ENCODE results near the gene STAT5B. TPM values are rescaled to one million over a fixed set of nuclear protein-coding genes. Genes with fewer than 3 reads are reported as not detected.

The STAT5B gene
- total and polyA plus RNA-seq, 9 of the 15 experiments (the other 6 are each of a cell fraction or from before 2014, with no cell fraction given): 20.8 to 176 (median 92.4) TPM

DNA sequence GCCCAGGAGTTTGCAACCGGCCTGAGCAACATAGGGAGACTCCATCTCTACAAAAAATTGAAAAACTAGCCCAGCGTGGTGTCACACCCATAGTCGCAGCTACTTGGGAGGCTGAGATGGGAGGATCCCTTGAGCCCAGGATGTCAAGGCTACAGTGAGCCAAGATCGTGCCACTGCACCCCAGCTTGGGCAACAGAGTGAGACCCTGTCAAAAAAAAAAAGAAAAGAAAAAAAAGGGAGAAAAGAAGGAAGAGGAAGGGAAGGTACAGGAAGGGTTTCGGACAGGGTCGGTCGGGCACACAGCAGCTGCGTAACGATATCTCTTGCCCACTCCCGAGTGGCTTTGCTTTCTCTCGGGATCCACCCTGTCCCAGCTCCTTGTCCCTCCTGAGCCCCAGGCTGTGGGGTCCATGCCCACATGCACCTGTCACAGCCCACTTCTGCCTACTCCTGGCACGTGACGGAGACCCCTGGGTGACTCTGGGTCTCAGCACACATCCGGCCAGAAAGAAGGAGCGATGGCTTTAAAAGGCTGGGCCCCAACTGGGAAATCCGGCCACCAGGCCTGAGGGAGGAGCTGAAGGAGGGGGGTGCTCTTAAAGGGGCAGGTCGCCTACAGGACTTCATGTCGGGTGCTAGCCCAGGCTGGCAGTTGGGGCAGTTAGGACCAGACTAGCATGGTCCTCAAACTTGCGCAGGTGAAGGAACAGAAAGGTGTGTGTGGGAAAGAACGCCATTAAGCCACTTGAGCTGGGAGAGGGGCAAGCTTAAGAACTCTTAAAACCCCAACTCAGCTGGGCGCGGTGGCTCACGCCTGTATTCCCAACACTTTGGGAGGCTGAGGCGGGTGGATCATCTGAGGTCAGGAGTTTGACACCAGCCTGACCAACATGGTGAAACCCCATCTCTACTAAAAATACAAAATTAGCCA lies 82.0 kb downstream of the STAT5B start, which contains the start of gene GHDC (continued):
- TF ChIP-seq, protein P1, sequence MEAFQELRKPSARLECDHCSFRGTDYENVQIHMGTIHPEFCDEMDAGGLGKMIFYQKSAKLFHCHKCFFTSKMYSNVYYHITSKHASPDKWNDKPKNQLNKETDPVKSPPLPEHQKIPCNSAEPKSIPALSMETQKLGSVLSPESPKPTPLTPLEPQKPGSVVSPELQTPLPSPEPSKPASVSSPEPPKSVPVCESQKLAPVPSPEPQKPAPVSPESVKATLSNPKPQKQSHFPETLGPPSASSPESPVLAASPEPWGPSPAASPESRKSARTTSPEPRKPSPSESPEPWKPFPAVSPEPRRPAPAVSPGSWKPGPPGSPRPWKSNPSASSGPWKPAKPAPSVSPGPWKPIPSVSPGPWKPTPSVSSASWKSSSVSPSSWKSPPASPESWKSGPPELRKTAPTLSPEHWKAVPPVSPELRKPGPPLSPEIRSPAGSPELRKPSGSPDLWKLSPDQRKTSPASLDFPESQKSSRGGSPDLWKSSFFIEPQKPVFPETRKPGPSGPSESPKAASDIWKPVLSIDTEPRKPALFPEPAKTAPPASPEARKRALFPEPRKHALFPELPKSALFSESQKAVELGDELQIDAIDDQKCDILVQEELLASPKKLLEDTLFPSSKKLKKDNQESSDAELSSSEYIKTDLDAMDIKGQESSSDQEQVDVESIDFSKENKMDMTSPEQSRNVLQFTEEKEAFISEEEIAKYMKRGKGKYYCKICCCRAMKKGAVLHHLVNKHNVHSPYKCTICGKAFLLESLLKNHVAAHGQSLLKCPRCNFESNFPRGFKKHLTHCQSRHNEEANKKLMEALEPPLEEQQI (IDR thresholded peaks at IDR 0.05): no peak
- TF ChIP-seq ZNF507 (tag; conservative IDR thresholded peaks at IDR 0.05): no peak
- TF ChIP-seq CSDE1 (IDR thresholded peaks at IDR 0.05): no peak
- TF ChIP-seq ZBTB7A (IDR thresholded peaks at IDR 0.05; ENCODE audit: borderline replicate concordance, control insufficient read depth, low read depth, low read length): peak; percentile 70; the same call in 1 of the 2 replicates
- no peak for TF ChIP-seq EP300 (IDR thresholded peaks at IDR 0.05; ENCODE audit: low read length)
- TF ChIP-seq GTF2F1 (IDR thresholded peaks at IDR 0.05; ENCODE audit: low read depth, low read length): no peak
- no peak for TF ChIP-seq ZNF23 (CRISPR knock-in tag; IDR thresholded peaks at IDR 0.05)
- TF ChIP-seq, protein P2, sequence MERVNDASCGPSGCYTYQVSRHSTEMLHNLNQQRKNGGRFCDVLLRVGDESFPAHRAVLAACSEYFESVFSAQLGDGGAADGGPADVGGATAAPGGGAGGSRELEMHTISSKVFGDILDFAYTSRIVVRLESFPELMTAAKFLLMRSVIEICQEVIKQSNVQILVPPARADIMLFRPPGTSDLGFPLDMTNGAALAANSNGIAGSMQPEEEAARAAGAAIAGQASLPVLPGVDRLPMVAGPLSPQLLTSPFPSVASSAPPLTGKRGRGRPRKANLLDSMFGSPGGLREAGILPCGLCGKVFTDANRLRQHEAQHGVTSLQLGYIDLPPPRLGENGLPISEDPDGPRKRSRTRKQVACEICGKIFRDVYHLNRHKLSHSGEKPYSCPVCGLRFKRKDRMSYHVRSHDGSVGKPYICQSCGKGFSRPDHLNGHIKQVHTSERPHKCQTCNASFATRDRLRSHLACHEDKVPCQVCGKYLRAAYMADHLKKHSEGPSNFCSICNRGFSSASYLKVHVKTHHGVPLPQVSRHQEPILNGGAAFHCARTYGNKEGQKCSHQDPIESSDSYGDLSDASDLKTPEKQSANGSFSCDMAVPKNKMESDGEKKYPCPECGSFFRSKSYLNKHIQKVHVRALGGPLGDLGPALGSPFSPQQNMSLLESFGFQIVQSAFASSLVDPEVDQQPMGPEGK (CRISPR knock-in tag; IDR thresholded peaks at IDR 0.05; ENCODE audit: borderline replicate concordance): no peak
- no peak for TF ChIP-seq MTF1 (CRISPR knock-in tag; IDR thresholded peaks at IDR 0.05; ENCODE audit: borderline replicate concordance)
- TF ChIP-seq FOXP1 (CRISPR knock-in tag; IDR thresholded peaks at IDR 0.05): no peak
- TF ChIP-seq ZNF41 (CRISPR knock-in tag; conservative IDR thresholded peaks at IDR 0.05): no peak
- TF ChIP-seq POLR2G (IDR thresholded peaks at IDR 0.05; ENCODE audit: low read depth, low read length): peak; percentile 72
- no peak for TF ChIP-seq NUFIP1 (IDR thresholded peaks at IDR 0.05; ENCODE audit: partially characterized antibody)
- TF ChIP-seq, protein P3, sequence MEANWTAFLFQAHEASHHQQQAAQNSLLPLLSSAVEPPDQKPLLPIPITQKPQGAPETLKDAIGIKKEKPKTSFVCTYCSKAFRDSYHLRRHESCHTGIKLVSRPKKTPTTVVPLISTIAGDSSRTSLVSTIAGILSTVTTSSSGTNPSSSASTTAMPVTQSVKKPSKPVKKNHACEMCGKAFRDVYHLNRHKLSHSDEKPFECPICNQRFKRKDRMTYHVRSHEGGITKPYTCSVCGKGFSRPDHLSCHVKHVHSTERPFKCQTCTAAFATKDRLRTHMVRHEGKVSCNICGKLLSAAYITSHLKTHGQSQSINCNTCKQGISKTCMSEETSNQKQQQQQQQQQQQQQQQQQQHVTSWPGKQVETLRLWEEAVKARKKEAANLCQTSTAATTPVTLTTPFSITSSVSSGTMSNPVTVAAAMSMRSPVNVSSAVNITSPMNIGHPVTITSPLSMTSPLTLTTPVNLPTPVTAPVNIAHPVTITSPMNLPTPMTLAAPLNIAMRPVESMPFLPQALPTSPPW (CRISPR knock-in tag; IDR thresholded peaks at IDR 0.05): peak; percentile 83
- TF ChIP-seq ZNF445 (CRISPR knock-in tag; IDR thresholded peaks at IDR 0.05; ENCODE audit: low read depth): no peak
- TF ChIP-seq HDAC8 (tag; IDR thresholded peaks at IDR 0.05): no peak
- no peak for TF ChIP-seq ZNF668 (CRISPR knock-in tag; IDR thresholded peaks at IDR 0.05)
- no peak for TF ChIP-seq MEIS2 (IDR thresholded peaks at IDR 0.05; ENCODE audit: partially characterized antibody)
- no peak for TF ChIP-seq ZNF408 (CRISPR knock-in tag; IDR thresholded peaks at IDR 0.05; ENCODE audit: low read depth)
- TF ChIP-seq RCOR1 (IDR thresholded peaks at IDR 0.05; ENCODE audit: borderline replicate concordance in 1 of 2, low read depth in 2 of 2, low read length in 2 of 2): peak in 1 of 2 experiments; percentile 29; a peak in 1 of 4 replicates
- no peak for TF ChIP-seq THRB (CRISPR knock-in tag; conservative IDR thresholded peaks at IDR 0.05)

Data from K562 (cell line).